HG02588 (cell line): Measurements from ENCODE around the gene IMMT.
A peak's percentile ranks its signal among the peaks of the same experiment; 100 is the strongest.
"Not testable (repeated sequence)": the region's sequence is repeated elsewhere in the genome, so short reads cannot be mapped to it uniquely, and the experiment has no call there.

Experiments used
- ATAC-seq: cut with Tn5 transposase; IDR thresholded peaks from one replicate; pipeline ENCODE4 v1.9.1; 2021; ENCODE audit warnings: mild to moderate bottlenecking, moderate library complexity; ENCODE audit not compliant: unreplicated experiment

Gene IMMT

GRCh38 chr2:86195055-86195807 is at the start of gene IMMT:
IMMT (minus strand) TSS chr2:86195462; CDS start chr2:86195382, 80 bp downstream.
- ATAC-seq: peak; percentile 86

GRCh38 chr2:86244781-86245180 is 49.5 kb upstream of the IMMT start:
- not testable (repeated sequence) for ATAC-seq

GRCh38 chr2:86243950-86244733 is 48.9 kb upstream of the IMMT start:
- ATAC-seq: no peak

- no peak for ATAC-seq
Observed at GRCh38 chr2:86243272-86243671, 48.0 kb upstream of the IMMT start.

GRCh38 chr2:86241611-86242010 is 46.3 kb upstream of the IMMT start:
- no peak for ATAC-seq

- ATAC-seq: no peak
Observed at GRCh38 chr2:86240251-86240650, 45.0 kb upstream of the IMMT start.

GRCh38 chr2:86239745-86240144 is 44.5 kb upstream of the IMMT start:
- no peak for ATAC-seq

- no peak for ATAC-seq
Observed at GRCh38 chr2:86239326-86239725, 44.1 kb upstream of the IMMT start.

GRCh38 chr2:86238354-86238753 is 43.1 kb upstream of the IMMT start:
- ATAC-seq: peak; percentile 83

GRCh38 chr2:86237172-86237571 is 41.9 kb upstream of the IMMT start:
- ATAC-seq: no peak

- ATAC-seq: no peak
Observed at GRCh38 chr2:86235196-86235980, 40.1 kb upstream of the IMMT start.

GRCh38 chr2:86234563-86235131 is 39.4 kb upstream of the IMMT start:
- ATAC-seq: no peak

GRCh38 chr2:86233436-86233835 is 38.2 kb upstream of the IMMT start:
- ATAC-seq: no peak

- ATAC-seq: no peak
Observed at GRCh38 chr2:86232910-86233309, 37.6 kb upstream of the IMMT start.

GRCh38 chr2:86232373-86232784 is 37.1 kb upstream of the IMMT start:
- no peak for ATAC-seq

GRCh38 chr2:86231680-86232372 is 36.6 kb upstream of the IMMT start:
- ATAC-seq: no peak

- ATAC-seq: no peak
Observed at GRCh38 chr2:86230961-86231360, 35.7 kb upstream of the IMMT start.

- ATAC-seq: no peak
Observed at GRCh38 chr2:86229221-86229620, 34.0 kb upstream of the IMMT start.

GRCh38 chr2:86228574-86228973 is 33.3 kb upstream of the IMMT start:
- not testable (repeated sequence) for ATAC-seq

- ATAC-seq: no peak
Observed at GRCh38 chr2:86227685-86228084, 32.4 kb upstream of the IMMT start.
